K562 (cell line): Measurements from ENCODE around the gene FFAR4. TPM values are rescaled to one million over a fixed set of nuclear protein-coding genes. Genes with fewer than 3 reads are reported as not detected.

Experiments used
- ATAC-seq: fragments of 200-7000 bp; cut with Tn5 transposase; 3 replicates; pipeline ENCODE4 v1.9.1; 2020; ENCODE audit warnings: moderate library complexity
- BruUV-seq: library from RNA; stranded (reverse); fragments of 400-500 nt; replicated peaks from 2 replicates; lab custom pipeline; 2021; lab: Mats Ljungman, UMichigan
- CTCF ChIA-PET: fragments of 300-600 bp; formaldehyde crosslinking; extraction: SDS; loops from one replicate; lab custom pipeline; 2021; ENCODE audit warnings: low intra/inter-chr PET ratio; lab: Yijun Ruan, JAX
- POLR2A ChIA-PET: fragments of 300-600, 350-650 bp; sonication (Branson Sonifier 250); formaldehyde crosslinking; extraction: SDS; loops from one replicate; lab custom pipeline; 2021; ENCODE audit warnings: antibody characterized with exemption, inconsistent platforms; lab: Yijun Ruan, JAX
- DNase-seq, 4 experiments: peaks; one replicate each; pipeline versions ENCODE4 v3.0.0 to v3.0.0-alpha.2; 2011 to 2018; ENCODE audit warnings: low spot score in 3 of 4, mixed read lengths in 3 of 4; ENCODE audit errors: extremely low read depth in 1 of 4
- FAIRE-seq: peaks from 2 replicates; lab custom pipeline; 2011; peaks lifted over from hg19 to GRCh38; lab: Jason Lieb, UNC
- H2AFZ ChIP-seq: 2 replicates; pipeline ENCODE4 v1.6.0; 2011; ENCODE audit warnings: low read depth, low read length, control low read depth, inconsistent platforms
- H3K27ac ChIP-seq: fragments of 200-600 bp; 3 replicates; pipeline ENCODE4 v1.8.0; 2011; ENCODE audit warnings: low read depth, mild to moderate bottlenecking, control low read depth, inconsistent platforms, low read length, moderate library complexity, mixed read lengths; ENCODE audit errors: extremely low read depth
- H3K27me3 ChIP-seq, 2 experiments: fragments of 300-600 bp in 1 of 2; 2 replicates in 1 of 2; 3 replicates in 1 of 2; pipeline versions ENCODE4 v1.6.0 to v1.8.0; 2011; ENCODE audit warnings: inconsistent platforms in 2 of 2, low read length in 2 of 2, mild to moderate bottlenecking in 1 of 2, mixed read lengths in 1 of 2, moderate library complexity in 1 of 2; ENCODE audit not compliant: control insufficient read depth in 2 of 2, insufficient read depth in 2 of 2
- H3K36me3 ChIP-seq: fragments of 300-600 bp; 3 replicates; pipeline ENCODE4 v1.8.0; 2011; ENCODE audit warnings: mild to moderate bottlenecking, low read length, inconsistent platforms; ENCODE audit not compliant: control insufficient read depth, insufficient read depth
- H3K4me1 ChIP-seq, 2 experiments: fragments of 200-600 bp in 1 of 2; replicated peaks in 1 of 2; 2 replicates in 1 of 2; 3 replicates in 1 of 2; pipeline versions ENCODE4 v1.5.1 to v1.8.0; 2011; ENCODE audit warnings: inconsistent platforms in 2 of 2, low read length in 2 of 2, mild to moderate bottlenecking in 1 of 2, mixed read lengths in 1 of 2, moderate library complexity in 1 of 2; ENCODE audit not compliant: control insufficient read depth in 2 of 2, insufficient read depth in 2 of 2
- H3K4me2 ChIP-seq: 2 replicates; pipeline ENCODE4 v1.6.1; 2011; ENCODE audit warnings: low read length, control low read depth, inconsistent platforms, mixed read lengths; ENCODE audit not compliant: insufficient read depth
- H3K4me3 ChIP-seq: fragments of 200-600 bp; sonication (generic), shearing (Covaris generic); 2 replicates; pipeline ENCODE4 v1.5.1; 2016; ENCODE audit warnings: control low read depth, inconsistent platforms
- H3K79me2 ChIP-seq: fragments of 200-600 bp; 3 replicates; pipeline ENCODE4 v1.8.0; 2011; ENCODE audit warnings: low read length, inconsistent platforms; ENCODE audit not compliant: control insufficient read depth, insufficient read depth
- H3K9ac ChIP-seq, 2 experiments: 2 replicates each; pipeline versions ENCODE4 v1.6.0 to v1.6.1; 2011; ENCODE audit warnings: low read depth in 2 of 2, low read length in 2 of 2, control low read depth in 1 of 2, inconsistent platforms in 1 of 2, mild to moderate bottlenecking in 1 of 2, mixed read lengths in 1 of 2; ENCODE audit not compliant: insufficient read depth in 1 of 2
- H3K9me1 ChIP-seq: one replicate; pipeline ENCODE4 v1.6.0; 2011; ENCODE audit warnings: inconsistent platforms, mild to moderate bottlenecking, low read length, moderate library complexity; ENCODE audit not compliant: control insufficient read depth, insufficient read depth
- H3K9me3 ChIP-seq: replicated peaks from 2 replicates; pipeline ENCODE4 v1.5.1; 2011; ENCODE audit warnings: low read depth, low read length, inconsistent platforms; ENCODE audit not compliant: control insufficient read depth, insufficient read depth
- H4K20me1 ChIP-seq: replicated peaks from 2 replicates; pipeline ENCODE4 v1.6.1; 2011; ENCODE audit warnings: low read length, inconsistent platforms, mixed read lengths; ENCODE audit not compliant: control insufficient read depth, insufficient read depth
- CREB3 ChIP-seq: fragments of 450-650 bp; conservative IDR thresholded peaks from 2 replicates; pipeline ENCODE4 v1.6.1; 2016; ENCODE audit warnings: missing genetic modification characterization, low read depth, mild to moderate bottlenecking, missing compliant biosample characterization, moderate library complexity
- FOXM1 ChIP-seq, 2 experiments: fragments of 450-650 bp in 1 of 2; sonication (generic) in 1 of 2; formaldehyde crosslinking in 1 of 2; IDR thresholded peaks; 2 replicates each; pipeline versions ENCODE4 v1.6.1 to v1.9.0; 2017 to 2022; ENCODE audit warnings: low read depth in 2 of 2, mild to moderate bottlenecking in 2 of 2, missing genetic modification reagents in 1 of 2, moderate library complexity in 1 of 2
- MYBL2 ChIP-seq, 2 experiments: fragments of 450-650 bp in 1 of 2; sonication (generic) in 1 of 2; formaldehyde crosslinking in 1 of 2; IDR thresholded peaks; 2 replicates each; pipeline versions ENCODE4 v1.6.1 to v1.8.1; 2017 to 2022; ENCODE audit warnings: borderline replicate concordance in 1 of 2, inconsistent platforms in 1 of 2, low read depth in 1 of 2, mild to moderate bottlenecking in 1 of 2, missing genetic modification reagents in 1 of 2, moderate library complexity in 1 of 2
- NCOA2 ChIP-seq, 2 experiments: fragments of 450-650 bp; IDR thresholded peaks; 2 replicates each; pipeline ENCODE4 v1.6.1; 2018; ENCODE audit warnings: mild to moderate bottlenecking in 2 of 2, moderate library complexity in 1 of 2; ENCODE audit not compliant: partially characterized antibody in 2 of 2
- POLR3A ChIP-seq: IDR thresholded peaks from 2 replicates; pipeline ENCODE4 v1.6.1; 2011; ENCODE audit warnings: borderline replicate concordance, mild to moderate bottlenecking, moderate library complexity; ENCODE audit not compliant: insufficient read length, insufficient read depth; ENCODE audit errors: extremely low read depth
- SMARCA4 ChIP-seq: fragments of 450-650 bp; IDR thresholded peaks from 2 replicates; pipeline ENCODE4 v1.6.1; 2016
- ZC3H11A ChIP-seq: IDR thresholded peaks from 2 replicates; pipeline ENCODE4 v1.6.1; 2012; ENCODE audit warnings: low read depth, low read length, improper control_type of control experiment
- ZNF609 ChIP-seq: sonication (generic); formaldehyde crosslinking; IDR thresholded peaks from 2 replicates; pipeline ENCODE4 v1.8.1; 2023; ENCODE audit warnings: missing genetic modification reagents, mild to moderate bottlenecking, borderline replicate concordance
- WGBS: fragments of 100-300 bp; shearing (Covaris generic); methylation state at CpG from one replicate; pipeline ENCODE4 v1.1.6; 2016; ENCODE audit warnings: low coverage, mixed read lengths; ENCODE audit not compliant: insufficient coverage; ENCODE audit errors: missing lambda C conversion rate; 5-methylcytosine and 5-hydroxymethylcytosine counted together
- in situ Hi-C: fragments of 300-500 bp; cut with MboI; formaldehyde crosslinking; loops from 4 replicates; pipeline ENCODE4 v1.15.0; 2018; ENCODE audit warnings: inconsistent platforms, mixed read lengths
- intact Hi-C: fragments of 100-400 bp; cut with micrococcal nuclease; formaldehyde crosslinking; loops from 2 replicates; pipeline ENCODE4 v1.14.2; 2022
- polyA plus RNA-seq, 8 experiments: library from polyadenylated mRNA; depleted of rRNA in 4 of 8; stranded (reverse) in 5 of 8; unstranded in 3 of 8; fragments of >200 nt; fragmentation: Nextera tagmentation in 2 of 8; fragmentation: Illumina TruSeq in 1 of 8; extraction: Ambion mirVana in 2 of 8; extraction: Trizol in 1 of 8; gene quantifications; 2 replicates each; pipeline versions ENCODE4 v1.2.1 to v1.2.3, GENCODE V29; 2011 to 2014; ENCODE audit warnings: inconsistent platforms in 1 of 8, missing spikeins in 1 of 8
- total RNA-seq, 7 experiments: library from RNA; depleted of rRNA in 6 of 7; stranded (reverse); fragments of >200 nt in 6 of 7; fragmentation: Illumina TruSeq in 2 of 7; extraction: Trizol in 2 of 7; gene quantifications; 2 replicates each; pipeline versions ENCODE4 v1.2.1 to v1.2.3, GENCODE V29; 2011 to 2021; ENCODE audit warnings: low replicate concordance in 1 of 7
- TF ChIP-seq, protein P1 (sequence below): fragments of 450-650 bp; IDR thresholded peaks from 2 replicates; pipeline ENCODE4 v1.6.1; 2017; ENCODE audit warnings: antibody characterized with exemption
- TF ChIP-seq, protein P2 (sequence below): fragments of 250-450 bp; sonication (Bioruptor Pico); IDR thresholded peaks from 2 replicates; pipeline ENCODE4 v1.8.0; 2022; ENCODE audit warnings: inconsistent platforms, mild to moderate bottlenecking, moderate library complexity, borderline replicate concordance

Gene FFAR4
- total and polyA plus RNA-seq, 9 of the 15 experiments (the other 6 are each of a cell fraction or from before 2014, with no cell fraction given): not detected

DNA sequence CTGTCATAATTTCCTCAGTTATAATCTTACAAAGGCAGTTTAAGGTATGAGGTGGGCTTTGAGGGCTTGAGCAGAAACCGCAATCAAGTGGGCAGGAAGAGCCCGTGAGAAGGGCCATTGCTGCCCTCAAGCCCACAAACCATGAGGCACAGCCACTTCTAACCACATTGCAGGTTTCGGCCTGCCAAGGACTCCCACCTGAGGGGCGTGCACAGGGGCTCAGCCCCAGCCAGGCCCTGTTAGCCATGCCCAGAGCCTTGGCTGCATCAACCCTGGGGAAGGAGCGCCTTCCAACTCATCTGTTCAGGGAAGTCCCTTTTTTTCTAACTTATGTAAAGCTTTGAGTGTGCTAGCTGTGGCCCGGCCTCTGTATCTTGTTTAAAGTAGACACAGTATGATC, 5.9 kb upstream of the FFAR4 start (continued):
- TF ChIP-seq MYBL2 (IDR thresholded peaks at IDR 0.05; ENCODE audit: low read depth) (no peak), MYBL2 (CRISPR knock-in tag; IDR thresholded peaks at IDR 0.05; ENCODE audit: borderline replicate concordance) (no peak), CREB3 (tag) (no peak), POLR3A (no peak), FOXM1 (IDR thresholded peaks at IDR 0.05; ENCODE audit: low read depth) (no peak), FOXM1 (CRISPR knock-in tag; IDR thresholded peaks at IDR 0.05; ENCODE audit: low read depth) (no peak)

GRCh38 chr10:93565446-93565845, 1.0 kb upstream of the FFAR4 start:
- Histone ChIP-seq H3K9me1 (no peaks in the 10 kb centered on the region), H3K79me2 (no peaks in the 10 kb centered on the region), H3K9me3 (no peaks in the 10 kb centered on the region), H3K27ac (no peak overlapping the region), H3K9ac (no peak overlapping the region), H3K4me2 (no peak overlapping the region), H2AFZ (no peak overlapping the region), H3K4me3 (no peak overlapping the region), H4K20me1 (no peaks in the 10 kb centered on the region), H3K36me3 (no peaks in the 10 kb centered on the region), H3K27me3 (peaks cover 7 to 47% of the 10 kb centered on the region in 2 experiments; a peak in 4 of 5 replicates), H3K4me1 (peaks cover 0 to 7% of the 10 kb centered on the region in 2 experiments; a peak in 2 of 5 replicates)
- DNase-seq: no peak
- no peak for ATAC-seq
- CTCF ChIA-PET: no interaction called here
- POLR2A ChIA-PET: no interaction called here
- no peak for FAIRE-seq
- 0% methylated on average over 3 of the region's 3 CpGs for WGBS
- no TSS peak for BruUV-seq
- in situ Hi-C loops (no loop called here), intact Hi-C loops (no loop called here)
- TF ChIP-seq NCOA2 (IDR thresholded peaks at IDR 0.05; ENCODE audit: partially characterized antibody in 2 of 2): no peak
- TF ChIP-seq, protein P1, sequence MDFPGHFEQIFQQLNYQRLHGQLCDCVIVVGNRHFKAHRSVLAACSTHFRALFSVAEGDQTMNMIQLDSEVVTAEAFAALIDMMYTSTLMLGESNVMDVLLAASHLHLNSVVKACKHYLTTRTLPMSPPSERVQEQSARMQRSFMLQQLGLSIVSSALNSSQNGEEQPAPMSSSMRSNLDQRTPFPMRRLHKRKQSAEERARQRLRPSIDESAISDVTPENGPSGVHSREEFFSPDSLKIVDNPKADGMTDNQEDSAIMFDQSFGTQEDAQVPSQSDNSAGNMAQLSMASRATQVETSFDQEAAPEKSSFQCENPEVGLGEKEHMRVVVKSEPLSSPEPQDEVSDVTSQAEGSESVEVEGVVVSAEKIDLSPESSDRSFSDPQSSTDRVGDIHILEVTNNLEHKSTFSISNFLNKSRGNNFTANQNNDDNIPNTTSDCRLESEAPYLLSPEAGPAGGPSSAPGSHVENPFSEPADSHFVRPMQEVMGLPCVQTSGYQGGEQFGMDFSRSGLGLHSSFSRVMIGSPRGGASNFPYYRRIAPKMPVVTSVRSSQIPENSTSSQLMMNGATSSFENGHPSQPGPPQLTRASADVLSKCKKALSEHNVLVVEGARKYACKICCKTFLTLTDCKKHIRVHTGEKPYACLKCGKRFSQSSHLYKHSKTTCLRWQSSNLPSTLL: no peak
- TF ChIP-seq ZC3H11A: no peak
- TF ChIP-seq ZNF609: no peak
- TF ChIP-seq, protein P2, sequence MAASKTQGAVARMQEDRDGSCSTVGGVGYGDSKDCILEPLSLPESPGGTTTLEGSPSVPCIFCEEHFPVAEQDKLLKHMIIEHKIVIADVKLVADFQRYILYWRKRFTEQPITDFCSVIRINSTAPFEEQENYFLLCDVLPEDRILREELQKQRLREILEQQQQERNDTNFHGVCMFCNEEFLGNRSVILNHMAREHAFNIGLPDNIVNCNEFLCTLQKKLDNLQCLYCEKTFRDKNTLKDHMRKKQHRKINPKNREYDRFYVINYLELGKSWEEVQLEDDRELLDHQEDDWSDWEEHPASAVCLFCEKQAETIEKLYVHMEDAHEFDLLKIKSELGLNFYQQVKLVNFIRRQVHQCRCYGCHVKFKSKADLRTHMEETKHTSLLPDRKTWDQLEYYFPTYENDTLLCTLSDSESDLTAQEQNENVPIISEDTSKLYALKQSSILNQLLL (CRISPR knock-in tag): no peak
- no peak for TF ChIP-seq SMARCA4
